ENCODE data around the gene INSYN2A.

DNA sequence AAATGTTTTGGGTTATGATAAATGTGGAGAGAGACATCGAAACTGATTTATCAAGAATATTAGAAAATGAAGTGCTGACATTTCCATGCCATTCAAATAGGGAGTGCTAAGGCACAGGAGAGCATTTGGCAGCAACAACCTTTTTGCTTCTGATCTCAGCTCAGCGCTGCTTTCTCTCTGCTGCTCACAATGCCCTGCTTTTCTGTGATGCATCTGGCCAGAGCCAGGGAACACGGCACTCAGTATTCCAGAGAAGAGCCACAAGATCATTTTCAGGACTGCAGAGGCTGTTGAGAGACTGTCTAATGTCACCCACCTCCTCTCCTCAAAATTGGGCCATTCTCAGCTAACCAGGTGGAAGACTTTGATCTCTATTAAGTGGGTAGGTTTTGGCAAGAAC, 28.1 kb downstream of the INSYN2A start:
- no peak for TF ChIP-seq SP1 (IDR thresholded peaks at IDR 0.05; ENCODE audit: low read depth, low read length)
- no peak for TF ChIP-seq KLF5 (IDR thresholded peaks at IDR 0.05; ENCODE audit: partially characterized antibody)
- no peak for TF ChIP-seq NR2C1 (IDR thresholded peaks at IDR 0.05)
- no peak for TF ChIP-seq ESRRA (IDR thresholded peaks at IDR 0.05; ENCODE audit: low read length)
- TF ChIP-seq, protein P1, sequence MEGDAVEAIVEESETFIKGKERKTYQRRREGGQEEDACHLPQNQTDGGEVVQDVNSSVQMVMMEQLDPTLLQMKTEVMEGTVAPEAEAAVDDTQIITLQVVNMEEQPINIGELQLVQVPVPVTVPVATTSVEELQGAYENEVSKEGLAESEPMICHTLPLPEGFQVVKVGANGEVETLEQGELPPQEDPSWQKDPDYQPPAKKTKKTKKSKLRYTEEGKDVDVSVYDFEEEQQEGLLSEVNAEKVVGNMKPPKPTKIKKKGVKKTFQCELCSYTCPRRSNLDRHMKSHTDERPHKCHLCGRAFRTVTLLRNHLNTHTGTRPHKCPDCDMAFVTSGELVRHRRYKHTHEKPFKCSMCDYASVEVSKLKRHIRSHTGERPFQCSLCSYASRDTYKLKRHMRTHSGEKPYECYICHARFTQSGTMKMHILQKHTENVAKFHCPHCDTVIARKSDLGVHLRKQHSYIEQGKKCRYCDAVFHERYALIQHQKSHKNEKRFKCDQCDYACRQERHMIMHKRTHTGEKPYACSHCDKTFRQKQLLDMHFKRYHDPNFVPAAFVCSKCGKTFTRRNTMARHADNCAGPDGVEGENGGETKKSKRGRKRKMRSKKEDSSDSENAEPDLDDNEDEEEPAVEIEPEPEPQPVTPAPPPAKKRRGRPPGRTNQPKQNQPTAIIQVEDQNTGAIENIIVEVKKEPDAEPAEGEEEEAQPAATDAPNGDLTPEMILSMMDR (IDR thresholded peaks at IDR 0.05 in 2 of 3, conservative IDR thresholded peaks at IDR 0.05 in 1 of 3; ENCODE audit: control insufficient read depth in 2 of 3, extremely low read depth in 1 of 3, insufficient read depth in 1 of 3, low read depth in 3 of 3, low read length in 3 of 3), result no peak
- no peak for TF ChIP-seq SUZ12 (IDR thresholded peaks at IDR 0.05; ENCODE audit: unreplicated experiment)
- TF ChIP-seq SPI1 (IDR thresholded peaks at IDR 0.05; ENCODE audit: borderline replicate concordance, insufficient read depth, low read depth, low read length), result no peak
- TF ChIP-seq, protein P2, sequence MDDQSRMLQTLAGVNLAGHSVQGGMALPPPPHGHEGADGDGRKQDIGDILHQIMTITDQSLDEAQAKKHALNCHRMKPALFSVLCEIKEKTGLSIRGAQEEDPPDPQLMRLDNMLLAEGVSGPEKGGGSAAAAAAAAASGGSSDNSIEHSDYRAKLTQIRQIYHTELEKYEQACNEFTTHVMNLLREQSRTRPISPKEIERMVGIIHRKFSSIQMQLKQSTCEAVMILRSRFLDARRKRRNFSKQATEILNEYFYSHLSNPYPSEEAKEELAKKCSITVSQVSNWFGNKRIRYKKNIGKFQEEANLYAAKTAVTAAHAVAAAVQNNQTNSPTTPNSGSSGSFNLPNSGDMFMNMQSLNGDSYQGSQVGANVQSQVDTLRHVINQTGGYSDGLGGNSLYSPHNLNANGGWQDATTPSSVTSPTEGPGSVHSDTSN (IDR thresholded peaks at IDR 0.05; ENCODE audit: insufficient replicate concordance, low read depth, low read length), result no peak
- TF ChIP-seq WRNIP1 (IDR thresholded peaks at IDR 0.05; ENCODE audit: borderline replicate concordance, low read depth, low read length), result no peak
- no peak for TF ChIP-seq BHLHE40 (IDR thresholded peaks at IDR 0.05; ENCODE audit: borderline replicate concordance in 1 of 2, low read depth in 2 of 2, low read length in 1 of 2)
- no peak for TF ChIP-seq TAF1 (IDR thresholded peaks at IDR 0.05; ENCODE audit: borderline replicate concordance, low read depth, low read length)
- no peak for TF ChIP-seq ZNF384 (IDR thresholded peaks at IDR 0.05; ENCODE audit: borderline replicate concordance, low read depth, low read length)
- TF ChIP-seq SIN3A (IDR thresholded peaks at IDR 0.05; ENCODE audit: low read depth, low read length), result no peak

Measured in GM12878 (cell line).